SK-N-SH (cell line): ENCODE measurements around the gene SLC13A4. TPM values are rescaled to one million over a fixed set of nuclear protein-coding genes. Genes with fewer than 3 reads are reported as not detected.
"Not testable (repeated sequence)": the region's sequence is repeated elsewhere in the genome, so short reads cannot be mapped to it uniquely, and the experiment has no call there.

Experiments used
- CTCF ChIA-PET: fragments of 300-600, 350-600 bp; formaldehyde crosslinking; extraction: SDS; loops from one replicate; lab custom pipeline; 2021; lab: Yijun Ruan, JAX
- POLR2A ChIA-PET: fragments of 350-600 bp; sonication (Branson Sonifier 250); formaldehyde crosslinking; extraction: SDS; loops from one replicate; lab custom pipeline; 2020; ENCODE audit warnings: antibody characterized with exemption, inconsistent platforms; lab: Yijun Ruan, JAX
- DNase-seq: peaks from one replicate; pipeline ENCODE4 v3.0.0; 2012
- H2AFZ ChIP-seq: fragments of 200-600 bp; sonication (generic); 2 replicates; pipeline ENCODE4 v1.8.1; 2016; ENCODE audit warnings: antibody characterized with exemption, mild to moderate bottlenecking, low read depth
- H3F3A ChIP-seq: fragments of 200-600 bp; sonication (generic); replicated peaks from 2 replicates; pipeline ENCODE3; 2016; ENCODE audit warnings: antibody characterized with exemption, mild to moderate bottlenecking; ENCODE audit not compliant: insufficient read depth
- H3K27ac ChIP-seq, 2 experiments: fragments of 200-500 bp in 1 of 2; fragments of 200-600 bp in 1 of 2; sonication (Bioruptor generic) in 1 of 2; sonication (generic), shearing (Covaris generic) in 1 of 2; 2 replicates each; pipeline versions ENCODE4 v1.5.1 to v1.6.1; 2014 to 2016; ENCODE audit warnings: low read depth in 2 of 2, inconsistent platforms in 1 of 2, low read length in 1 of 2, mild to moderate bottlenecking in 1 of 2, mixed read lengths in 1 of 2
- H3K27me3 ChIP-seq: fragments of 200-600 bp; sonication (generic), shearing (Covaris generic); 2 replicates; pipeline ENCODE4 v1.6.1; 2016; ENCODE audit warnings: mixed run types; ENCODE audit not compliant: insufficient read depth
- H3K36me3 ChIP-seq, 2 experiments: fragments of 200-500 bp in 1 of 2; fragments of 200-600 bp in 1 of 2; sonication (Bioruptor generic) in 1 of 2; sonication (generic) in 1 of 2; replicated peaks in 1 of 2; 2 replicates each; pipeline versions ENCODE3 to v1.5.1; 2014 to 2016; ENCODE audit warnings: low read length in 1 of 2, mild to moderate bottlenecking in 1 of 2; ENCODE audit not compliant: insufficient read depth in 2 of 2, control insufficient read depth in 1 of 2
- H3K4me1 ChIP-seq, 2 experiments: fragments of 200-500 bp in 1 of 2; fragments of 200-600 bp in 1 of 2; sonication (Bioruptor generic) in 1 of 2; sonication (generic), shearing (Covaris generic) in 1 of 2; 2 replicates each; pipeline versions ENCODE4 v1.5.1 to v1.6.1; 2014 to 2016; ENCODE audit warnings: low read depth in 1 of 2, low read length in 1 of 2, mixed run types in 1 of 2; ENCODE audit not compliant: insufficient read depth in 2 of 2, control insufficient read depth in 1 of 2
- H3K4me2 ChIP-seq: fragments of 200-600 bp; sonication (generic), shearing (Covaris generic); 2 replicates; pipeline ENCODE4 v1.6.1; 2017; ENCODE audit warnings: mixed run types
- H3K4me3 ChIP-seq, 2 experiments: fragments of 200-500 bp in 1 of 2; fragments of 200-600 bp in 1 of 2; sonication (Bioruptor generic) in 1 of 2; sonication (generic), shearing (Covaris generic) in 1 of 2; 2 replicates each; pipeline versions ENCODE4 v1.5.1 to v1.8.1; 2014 to 2016; ENCODE audit warnings: low read depth in 2 of 2, inconsistent platforms in 1 of 2, low read length in 1 of 2, mild to moderate bottlenecking in 1 of 2, mixed read lengths in 1 of 2, moderate library complexity in 1 of 2
- H3K79me2 ChIP-seq: fragments of 200-600 bp; sonication (generic); 2 replicates; pipeline ENCODE4 v1.8.1; 2017; ENCODE audit warnings: mild to moderate bottlenecking; ENCODE audit not compliant: insufficient read depth
- H3K9ac ChIP-seq: fragments of 200-600 bp; sonication (generic); 2 replicates; pipeline ENCODE4 v1.6.1; 2017; ENCODE audit warnings: mixed run types
- H3K9me2 ChIP-seq: fragments of 200-600 bp; sonication (generic); 2 replicates; pipeline ENCODE4 v1.6.1; 2017; ENCODE audit warnings: mixed run types
- H3K9me3 ChIP-seq: fragments of 200-600 bp; sonication (generic); 2 replicates; pipeline ENCODE4 v1.6.1; 2017; ENCODE audit warnings: mixed run types, mild to moderate bottlenecking, moderate library complexity
- H4K20me1 ChIP-seq: fragments of 200-600 bp; sonication (generic); 2 replicates; pipeline ENCODE4 v1.6.1; 2017; ENCODE audit warnings: mild to moderate bottlenecking, mixed run types; ENCODE audit not compliant: insufficient read depth
- EP300 ChIP-seq, 2 experiments: IDR thresholded peaks; 2 replicates each; pipeline versions ENCODE4 v1.4.0 to v1.6.1; 2012; ENCODE audit warnings: borderline replicate concordance in 1 of 2, low read depth in 1 of 2, low read length in 1 of 2
- GATA2 ChIP-seq: sonication (generic); formaldehyde crosslinking; IDR thresholded peaks from 2 replicates; pipeline ENCODE4 v1.5.0; 2020; ENCODE audit warnings: mild to moderate bottlenecking, missing genetic modification reagents
- MEF2A ChIP-seq: IDR thresholded peaks from 2 replicates; pipeline ENCODE4 v1.4.0; 2012; ENCODE audit warnings: low read depth, borderline replicate concordance
- MXI1 ChIP-seq: IDR thresholded peaks from 2 replicates; pipeline ENCODE4 v1.6.1; 2012; ENCODE audit warnings: mild to moderate bottlenecking, low read depth, low read length, improper control_type of control experiment
- NRF1 ChIP-seq: IDR thresholded peaks from 2 replicates; pipeline ENCODE4 v1.6.1; 2012; ENCODE audit warnings: low read depth, mild to moderate bottlenecking, low read length
- REST ChIP-seq: IDR thresholded peaks from 2 replicates; pipeline ENCODE4 v1.6.1; 2012; ENCODE audit warnings: mild to moderate bottlenecking, low read depth, low read length, moderate library complexity
- SIN3A ChIP-seq: IDR thresholded peaks from 2 replicates; pipeline ENCODE4 v1.6.1; 2012; ENCODE audit warnings: low read depth, mild to moderate bottlenecking, low read length, moderate library complexity, borderline replicate concordance
- TAF1 ChIP-seq: IDR thresholded peaks from 2 replicates; pipeline ENCODE4 v1.6.1; 2012; ENCODE audit warnings: low read depth, mild to moderate bottlenecking, low read length, moderate library complexity, borderline replicate concordance
- TEAD4 ChIP-seq: IDR thresholded peaks from 2 replicates; pipeline ENCODE4 v1.4.0; 2012; ENCODE audit warnings: mild to moderate bottlenecking, borderline replicate concordance; ENCODE audit not compliant: insufficient read depth
- USF1 ChIP-seq: IDR thresholded peaks from 2 replicates; pipeline ENCODE4 v1.4.0; 2012; ENCODE audit warnings: low read depth, borderline replicate concordance
- WGBS: methylation state at CpG from one replicate; pipeline ENCODE4 v1.1.6; 2017; ENCODE audit warnings: low lambda C conversion rate; 5-methylcytosine and 5-hydroxymethylcytosine counted together
- polyA plus RNA-seq, 3 experiments: library from polyadenylated mRNA; depleted of rRNA; stranded (reverse); fragments of >200 nt; gene quantifications; 2 replicates each; pipeline ENCODE4 v1.2.3, GENCODE V29; 2012

The SLC13A4 gene
- polyA plus RNA-seq, 1 of the 3 experiments (the other 2 are of a cell fraction), result 0.30 TPM

- TF ChIP-seq SIN3A (0 out of 2 replicates have a peak, but pooled peaks have one; percentile 32), TAF1 (no peak), MXI1 (no peak)
- TF ChIP-seq, all 33 proteins: peak for 11
Observed at GRCh38 chr7:135670179-135670578, 57.8 kb downstream of the SLC13A4 start (continued).

GRCh38 chr7:135669774-135670173, 58.2 kb downstream of the SLC13A4 start:
- no peak for DNase-seq
- ChIA-PET CTCF (interaction anchor here (0.9 to 9.3 kb wide), 7 partner anchors 8 to 350 kb away, joined by 3 to 153 read pairs (median 4); partner anchors contain the start of gene STMP1), POLR2A (no interaction called here)
- peak overlapping the region; percentile 25 for H3K4me2 ChIP-seq
- WGBS, result 92% methylated on average over 1 of the region's 1 CpG
- no peak for TF ChIP-seq TEAD4
- TF ChIP-seq MEF2A, result no peak
- no peak for TF ChIP-seq NRF1
- TF ChIP-seq USF1, result no peak
- no peak for TF ChIP-seq GATA2 (CRISPR knock-in tag)
- no peak for TF ChIP-seq REST
- TF ChIP-seq EP300 (IDR thresholded peaks at IDR 0.05; ENCODE audit: borderline replicate concordance in 1 of 2, low read depth in 1 of 2, low read length in 1 of 2), result no peak
- peaks cover 43% of the 10 kb centered on the region for H3F3A ChIP-seq
- peaks cover 47% of the 10 kb centered on the region; the same call in 1 of the 2 replicates for H4K20me1 ChIP-seq
- H3K4me3 ChIP-seq, result no peak overlapping the region
- H3K9me2 ChIP-seq, result no peaks in the 10 kb centered on the region
- H3K9ac ChIP-seq, result 0 out of 2 replicates have a peak overlapping the region, but pooled peaks have one; percentile 1
- H3K79me2 ChIP-seq, result peaks cover 100% of the 10 kb centered on the region
- H3K9me3 ChIP-seq, result no peaks in the 10 kb centered on the region
- H3K27me3 ChIP-seq, result no peaks in the 10 kb centered on the region
- H3K36me3 ChIP-seq, result peaks cover 8 to 48% of the 10 kb centered on the region in 2 experiments
- peak overlapping the region; percentile 34 to 77 for H3K27ac ChIP-seq
- H2AFZ ChIP-seq, result no peak overlapping the region
- peaks cover 6 to 32% of the 10 kb centered on the region in 2 experiments for H3K4me1 ChIP-seq

GRCh38 chr7:135668852-135669395, 59.1 kb downstream of the SLC13A4 start:
- H2AFZ ChIP-seq, H3K4me3 ChIP-seq, H3K9ac ChIP-seq, DNase-seq, H3K9me3 ChIP-seq, H3K4me2 ChIP-seq, H3K9me2 ChIP-seq, POLR2A ChIA-PET, H3K27me3 ChIP-seq: not testable (repeated sequence)
- peaks cover 46% of the 10 kb centered on the region; the same call in 1 of the 2 replicates for H4K20me1 ChIP-seq
- CTCF ChIA-PET, result interaction anchor here (1.0 to 9.3 kb wide), 4 partner anchors 24 to 46 kb away, joined by 3 to 153 read pairs (median 25); no protein-coding TSS in a partner anchor
- peak overlapping the region in 1 of 2 experiments; percentile 77; a peak in 2 of 4 replicates for H3K27ac ChIP-seq
- peaks cover 0 to 42% of the 10 kb centered on the region in 2 experiments for H3K36me3 ChIP-seq
- H3K4me1 ChIP-seq, result peaks cover 9 to 37% of the 10 kb centered on the region in 2 experiments
- H3K79me2 ChIP-seq, result peaks cover 100% of the 10 kb centered on the region
- peaks cover 47% of the 10 kb centered on the region for H3F3A ChIP-seq
- WGBS, result 60% methylated on average over 6 of the region's 6 CpGs

- H3K27ac ChIP-seq, POLR2A ChIA-PET, H3K9ac ChIP-seq, H3K9me2 ChIP-seq, H3K4me3 ChIP-seq, H3K9me3 ChIP-seq, H2AFZ ChIP-seq, H3K4me2 ChIP-seq, DNase-seq, H3K27me3 ChIP-seq: not testable (repeated sequence)
- CTCF ChIA-PET, result interaction anchor here (1.1 kb wide), 1 partner anchor 387 kb away, joined by 5 read pairs; no protein-coding TSS in a partner anchor
- 96% methylated on average over 1 of the region's 1 CpG for WGBS
- H4K20me1 ChIP-seq, result peaks cover 36% of the 10 kb centered on the region; the same call in 1 of the 2 replicates
- peaks cover 9 to 26% of the 10 kb centered on the region in 2 experiments for H3K4me1 ChIP-seq
- H3F3A ChIP-seq, result peaks cover 47% of the 10 kb centered on the region
- H3K79me2 ChIP-seq, result peaks cover 100% of the 10 kb centered on the region
- H3K36me3 ChIP-seq, result peaks cover 0 to 41% of the 10 kb centered on the region in 2 experiments
Observed at GRCh38 chr7:135667626-135668025, 60.4 kb downstream of the SLC13A4 start.
